ENCODE measurements around the gene TMEM98. TPM values are rescaled to one million over a fixed set of nuclear protein-coding genes. Genes with fewer than 3 reads are reported as not detected.

The TMEM98 gene
- total RNA-seq, 4 donors from 2014 or later, result 39.3 to 73.4 (median 54.2) TPM

DNA sequence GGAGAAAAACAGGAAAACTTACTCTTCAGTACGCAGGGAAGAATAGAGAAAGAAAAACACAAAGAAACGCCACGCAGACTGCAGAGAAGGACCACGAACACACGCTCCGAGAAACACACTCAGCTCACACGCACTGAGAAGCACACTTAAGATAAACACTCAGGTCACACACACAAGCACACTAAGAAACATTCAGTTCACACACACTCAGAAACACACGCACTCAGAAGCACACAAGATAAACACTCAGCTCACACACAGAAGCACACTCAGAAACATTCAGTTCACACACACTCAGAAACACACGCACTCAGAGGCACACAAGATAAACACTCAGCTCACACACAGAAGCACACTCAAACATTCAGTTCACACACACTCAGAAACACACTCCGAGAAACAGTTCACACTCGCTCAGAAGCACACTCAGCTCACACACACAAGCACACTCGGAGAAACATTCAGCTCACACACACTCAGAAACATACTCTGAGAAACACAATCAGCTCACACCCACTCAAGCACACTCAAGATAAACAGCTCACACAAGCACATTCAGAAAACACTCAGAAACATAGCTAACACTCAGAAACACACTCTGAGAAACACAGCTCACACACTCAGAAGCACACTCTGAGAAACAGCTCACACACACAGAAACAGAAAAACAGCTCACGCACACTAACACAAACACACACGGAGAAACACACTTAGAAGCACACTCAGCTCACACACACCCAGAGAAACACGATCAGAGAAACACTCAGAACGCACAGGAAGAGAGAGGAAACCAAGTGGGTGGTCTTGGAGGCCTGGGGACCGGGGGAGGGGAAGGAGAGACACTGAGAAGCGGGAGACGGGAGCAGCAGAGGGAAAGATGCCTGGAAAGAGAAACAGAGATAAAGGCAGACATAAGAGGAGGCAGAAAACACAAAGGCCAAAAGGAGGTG is 908 bp downstream of the TMEM98 start:
- H3K9me3 ChIP-seq, result no peaks in the 10 kb centered on the region
- 16% methylated on average over 19 of the region's 19 CpGs for WGBS
- peaks cover 0 to 21% (median 1%) of the 10 kb centered on the region in 4 donors for H3K36me3 ChIP-seq
- H3K4me3 ChIP-seq, result peak overlapping the region; percentile 75 to 81 (median 78)
- TF ChIP-seq POLR2AphosphoS5 (IDR thresholded peaks at IDR 0.05) (no peak), POLR2A (IDR thresholded peaks at IDR 0.05; ENCODE audit: low read depth) (no peak), EP300 (IDR thresholded peaks at IDR 0.05) (no peak)
- TF ChIP-seq, protein P1, sequence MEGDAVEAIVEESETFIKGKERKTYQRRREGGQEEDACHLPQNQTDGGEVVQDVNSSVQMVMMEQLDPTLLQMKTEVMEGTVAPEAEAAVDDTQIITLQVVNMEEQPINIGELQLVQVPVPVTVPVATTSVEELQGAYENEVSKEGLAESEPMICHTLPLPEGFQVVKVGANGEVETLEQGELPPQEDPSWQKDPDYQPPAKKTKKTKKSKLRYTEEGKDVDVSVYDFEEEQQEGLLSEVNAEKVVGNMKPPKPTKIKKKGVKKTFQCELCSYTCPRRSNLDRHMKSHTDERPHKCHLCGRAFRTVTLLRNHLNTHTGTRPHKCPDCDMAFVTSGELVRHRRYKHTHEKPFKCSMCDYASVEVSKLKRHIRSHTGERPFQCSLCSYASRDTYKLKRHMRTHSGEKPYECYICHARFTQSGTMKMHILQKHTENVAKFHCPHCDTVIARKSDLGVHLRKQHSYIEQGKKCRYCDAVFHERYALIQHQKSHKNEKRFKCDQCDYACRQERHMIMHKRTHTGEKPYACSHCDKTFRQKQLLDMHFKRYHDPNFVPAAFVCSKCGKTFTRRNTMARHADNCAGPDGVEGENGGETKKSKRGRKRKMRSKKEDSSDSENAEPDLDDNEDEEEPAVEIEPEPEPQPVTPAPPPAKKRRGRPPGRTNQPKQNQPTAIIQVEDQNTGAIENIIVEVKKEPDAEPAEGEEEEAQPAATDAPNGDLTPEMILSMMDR (IDR thresholded peaks at IDR 0.05), result no peak
- intact Hi-C loops (cut with DNase I), result no loop called here
- H3K27ac ChIP-seq (replicated peaks in 1 of 4), result peak overlapping the region; percentile 73 to 85 (median 78)
- peaks cover 4 to 32% (median 19%) of the 10 kb centered on the region in 4 donors for H3K4me1 ChIP-seq
- no peak for DNase-seq (ENCODE audit: extremely low spot score)
- H3K27me3 ChIP-seq, result peaks cover 0 to 6% (median 0%) of the 10 kb centered on the region in 4 donors

DNA sequence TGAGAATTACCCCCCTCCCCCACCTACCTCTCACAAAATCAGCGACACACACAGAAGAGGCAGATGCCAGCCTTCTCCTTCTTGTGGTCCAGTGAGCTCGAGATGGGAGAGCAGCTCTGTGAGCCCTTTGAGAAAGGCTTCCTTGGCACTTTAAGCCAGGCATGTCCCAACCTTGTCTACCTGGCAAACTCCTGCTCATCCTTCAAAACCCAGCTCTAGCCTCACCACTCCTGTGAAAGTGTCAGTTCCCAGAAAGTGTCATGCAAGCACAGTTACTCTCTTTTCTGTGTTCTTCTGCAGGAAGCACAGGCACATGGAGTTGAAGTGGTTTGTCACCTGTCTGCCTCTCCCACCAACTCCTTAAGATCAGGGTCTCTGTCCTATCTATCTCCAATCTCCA is 1.6 kb downstream of the TMEM98 start:
- peak overlapping the region; percentile 75 to 81 (median 78) for H3K4me3 ChIP-seq
- H3K4me1 ChIP-seq, result peaks cover 4 to 32% (median 19%) of the 10 kb centered on the region in 4 donors
- intact Hi-C loops (cut with DNase I), result no loop called here
- TF ChIP-seq, protein P1 (IDR thresholded peaks at IDR 0.05), result no peak
- no peak for TF ChIP-seq EP300 (IDR thresholded peaks at IDR 0.05)
- TF ChIP-seq POLR2A (IDR thresholded peaks at IDR 0.05; ENCODE audit: low read depth), result no peak
- no peak for TF ChIP-seq POLR2AphosphoS5 (IDR thresholded peaks at IDR 0.05)
- peaks cover 0 to 29% (median 7%) of the 10 kb centered on the region in 4 donors for H3K36me3 ChIP-seq
- WGBS, result 58% methylated on average over 2 of the region's 2 CpGs
- H3K27ac ChIP-seq (replicated peaks in 1 of 4), result no peak overlapping the region
- no peaks in the 10 kb centered on the region for H3K9me3 ChIP-seq
- DNase-seq (ENCODE audit: extremely low spot score), result no peak
- peaks cover 0 to 6% (median 0%) of the 10 kb centered on the region in 4 donors for H3K27me3 ChIP-seq

DNA sequence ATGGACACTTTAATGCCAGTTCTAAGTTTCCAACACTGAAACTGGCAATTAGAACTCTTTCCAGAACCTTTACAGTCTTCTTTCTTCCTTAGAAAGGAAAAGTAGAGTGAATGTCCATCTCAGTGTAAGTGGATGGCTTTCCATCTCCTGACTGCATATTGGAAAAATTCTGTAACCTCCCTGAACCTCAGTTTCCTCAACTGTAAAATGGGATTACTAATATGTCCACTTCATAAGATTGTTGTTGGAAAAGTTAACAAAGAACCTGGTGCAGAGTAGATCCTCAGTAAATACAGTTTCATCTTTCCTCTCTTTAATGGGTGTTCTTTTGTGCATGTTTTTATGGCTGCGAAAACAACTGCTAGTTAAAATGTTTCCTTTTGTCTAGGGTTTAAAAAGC is 2.6 kb downstream of the TMEM98 start:
- intact Hi-C loops (cut with DNase I), result no loop called here

DNA sequence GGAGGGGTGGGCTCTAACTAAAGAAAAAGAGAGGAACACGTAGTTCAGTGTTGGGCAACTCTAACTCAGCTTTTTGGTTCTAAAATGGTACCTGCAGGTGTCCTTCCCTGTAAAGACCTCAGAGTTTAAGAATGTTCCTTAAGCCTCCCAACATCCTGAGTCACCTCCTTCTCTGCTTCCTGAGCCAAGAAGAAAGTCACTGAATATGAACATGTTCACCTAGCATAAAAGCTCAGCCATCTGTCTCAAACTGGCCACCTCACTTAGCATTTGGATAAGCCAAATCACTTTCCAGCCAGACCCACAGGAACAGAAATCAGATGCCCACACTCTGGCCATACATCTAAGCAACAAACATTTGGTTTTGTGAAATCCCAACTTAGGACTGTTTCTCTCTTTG is 3.7 kb downstream of the TMEM98 start:
- intact Hi-C loops (cut with DNase I), result no loop called here
- peaks cover 0 to 47% (median 16%) of the 10 kb centered on the region in 4 donors for H3K36me3 ChIP-seq
- no peaks in the 10 kb centered on the region for H3K9me3 ChIP-seq
- H3K27ac ChIP-seq (replicated peaks in 1 of 4), result no peak overlapping the region
- no peak for DNase-seq (ENCODE audit: extremely low spot score)
- H3K27me3 ChIP-seq, result peaks cover 0 to 6% (median 0%) of the 10 kb centered on the region in 4 donors
- TF ChIP-seq, protein P1 (IDR thresholded peaks at IDR 0.05), result no peak
- TF ChIP-seq EP300 (IDR thresholded peaks at IDR 0.05), result no peak
- no peak for TF ChIP-seq POLR2AphosphoS5 (IDR thresholded peaks at IDR 0.05)
- TF ChIP-seq POLR2A (IDR thresholded peaks at IDR 0.05; ENCODE audit: low read depth), result no peak
- H3K4me1 ChIP-seq, result peaks cover 4 to 42% (median 23%) of the 10 kb centered on the region in 4 donors
- WGBS, result 88% methylated on average over 1 of the region's 1 CpG
- H3K4me3 ChIP-seq, result no peak overlapping the region

More for the DNA sequence above, 2.6 kb downstream of the TMEM98 start:
- TF ChIP-seq POLR2A (IDR thresholded peaks at IDR 0.05; ENCODE audit: low read depth) (no peak), POLR2AphosphoS5 (IDR thresholded peaks at IDR 0.05) (no peak), EP300 (IDR thresholded peaks at IDR 0.05) (no peak)
- TF ChIP-seq, protein P1 (IDR thresholded peaks at IDR 0.05), result no peak
- 91% methylated on average over 1 of the region's 1 CpG for WGBS
- Histone ChIP-seq H3K4me3 (no peak overlapping the region), H3K9me3 (no peaks in the 10 kb centered on the region), H3K36me3 (peaks cover 0 to 35% (median 10%) of the 10 kb centered on the region in 4 donors), H3K27ac (replicated peaks in 1 of 4) (no peak overlapping the region), H3K27me3 (peaks cover 0 to 6% (median 0%) of the 10 kb centered on the region in 4 donors), H3K4me1 (peaks cover 4 to 32% (median 19%) of the 10 kb centered on the region in 4 donors)
- DNase-seq (ENCODE audit: extremely low spot score), result no peak

All from esophagus muscularis mucosa (tissue), 4 donors.